Measurements from ENCODE around the gene NENF. TPM values are rescaled to one million over a fixed set of nuclear protein-coding genes. Genes with fewer than 3 reads are reported as not detected.
A peak's percentile ranks its signal among the peaks of the same experiment; 100 is the strongest.
"Not testable (repeated sequence)": the region's sequence is repeated elsewhere in the genome, so short reads cannot be mapped to it uniquely, and the experiment has no call there.

NENF gene
- total RNA-seq, 1 donor from 2014 or later, result 23.3 TPM

- not testable (repeated sequence) for DNase-seq (ENCODE audit: low read depth, low spot score)
Measured at GRCh38 chr1:212480711-212481437, 48.2 kb downstream of the NENF start.

- no peak for DNase-seq (ENCODE audit: low read depth, low spot score)
Measured at GRCh38 chr1:212481438-212481767, 48.7 kb downstream of the NENF start.

- no peak for DNase-seq (ENCODE audit: low read depth, low spot score)
Measured at GRCh38 chr1:212482006-212482636, 49.4 kb downstream of the NENF start.

- no peak for DNase-seq (ENCODE audit: low read depth, low spot score)
Measured at GRCh38 chr1:212482637-212483441, 50.1 kb downstream of the NENF start.

GRCh38 chr1:212484701-212485570 is 52.2 kb downstream of the NENF start:
- no peak for DNase-seq (ENCODE audit: low read depth, low spot score)

GRCh38 chr1:212485571-212485912 is 52.8 kb downstream of the NENF start:
- DNase-seq (ENCODE audit: low read depth, low spot score), result no peak

DNA sequence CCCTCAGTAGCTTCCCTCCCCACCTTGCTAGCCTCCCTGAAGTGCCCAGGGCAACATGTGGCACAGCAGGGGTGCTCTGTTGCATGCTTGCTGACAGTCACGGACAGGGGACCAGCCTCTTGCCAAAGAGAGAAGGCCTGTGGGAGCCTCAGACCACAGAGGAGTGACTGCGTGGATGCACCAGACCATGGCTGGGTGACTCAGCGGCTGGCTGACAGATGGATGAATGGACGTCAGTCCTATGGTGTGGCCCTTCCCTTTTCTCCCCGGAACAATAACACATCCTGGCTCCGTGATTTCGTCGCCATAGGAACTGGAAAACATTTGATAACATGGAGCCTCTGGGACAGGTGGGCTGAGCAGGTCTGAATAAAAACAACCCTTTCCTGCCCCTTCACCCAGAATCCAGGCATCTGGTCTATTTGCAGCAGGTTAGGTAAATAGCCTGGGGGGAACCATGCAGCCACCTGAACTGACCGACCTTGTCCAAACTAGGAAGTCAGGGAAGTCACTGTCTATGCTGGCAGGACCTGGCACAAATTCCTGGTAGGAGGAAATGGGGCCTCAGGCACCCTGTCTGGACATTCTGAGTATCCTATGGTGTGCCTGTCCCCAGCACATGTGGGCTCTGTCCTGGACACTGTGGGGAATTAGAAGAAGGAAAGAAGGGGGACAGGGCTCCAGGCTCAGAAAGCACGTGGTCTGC is 53.3 kb downstream of the NENF start:
- peak; percentile 13 for DNase-seq (ENCODE audit: low read depth, low spot score)

- DNase-seq (ENCODE audit: low read depth, low spot score), result no peak
Measured at GRCh38 chr1:212486619-212486975, 53.9 kb downstream of the NENF start.

DNA sequence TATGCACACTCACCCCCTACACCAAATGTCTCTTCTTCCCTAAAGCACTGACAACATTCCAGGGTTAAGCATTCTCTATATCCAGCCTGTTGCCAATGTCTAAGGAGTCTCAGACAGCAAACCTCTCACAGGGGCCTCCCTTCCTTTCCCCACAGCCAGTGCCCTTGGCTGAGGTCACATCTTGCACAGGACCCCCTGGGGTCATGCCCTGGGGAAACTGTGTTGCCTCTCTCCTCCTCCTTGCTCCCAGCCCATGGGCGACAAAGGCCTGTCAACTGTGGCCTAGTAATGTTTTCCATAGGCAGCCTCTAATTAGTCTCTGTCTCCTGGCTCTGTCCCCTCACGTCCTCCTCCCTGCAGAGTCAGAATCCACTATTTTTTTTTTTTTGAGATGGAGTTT is 54.6 kb downstream of the NENF start:
- DNase-seq (ENCODE audit: low read depth, low spot score), result no peak

DNA sequence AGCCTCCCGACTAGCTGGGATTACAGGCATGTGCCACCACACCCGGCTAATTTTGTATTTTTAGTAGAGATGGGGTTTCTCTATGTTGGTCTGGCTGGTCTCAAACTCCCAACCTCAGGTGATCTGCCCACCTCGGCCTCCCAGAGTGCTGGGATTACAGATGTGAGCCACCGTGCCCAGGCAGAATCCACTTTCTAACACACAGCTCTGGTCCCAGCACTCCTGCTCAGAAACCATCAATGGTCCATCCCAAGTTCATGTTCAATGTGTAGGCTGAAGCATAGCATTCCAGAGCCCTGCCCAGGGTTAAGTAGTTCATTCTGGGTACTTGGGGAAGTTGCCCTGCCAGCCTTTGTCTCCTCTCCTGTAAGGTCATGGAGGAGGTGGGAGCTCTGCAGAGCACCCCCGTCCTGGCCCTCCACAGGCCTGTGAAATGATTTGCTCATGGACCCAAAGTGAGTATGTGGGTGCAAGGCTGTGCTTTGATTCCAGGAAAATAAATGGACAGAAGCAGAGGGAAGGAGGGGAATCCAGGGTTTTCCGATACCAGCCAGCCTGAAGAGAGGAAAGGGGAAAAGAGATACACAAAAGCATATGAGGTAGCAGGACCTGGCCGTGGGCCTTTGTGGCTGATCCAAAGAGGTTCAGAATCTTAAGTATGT is 55.2 kb downstream of the NENF start:
- DNase-seq (ENCODE audit: low read depth, low spot score), result no peak

- DNase-seq (ENCODE audit: low read depth, low spot score), result no peak
Measured at GRCh38 chr1:212488436-212489283, 55.9 kb downstream of the NENF start.

DNA sequence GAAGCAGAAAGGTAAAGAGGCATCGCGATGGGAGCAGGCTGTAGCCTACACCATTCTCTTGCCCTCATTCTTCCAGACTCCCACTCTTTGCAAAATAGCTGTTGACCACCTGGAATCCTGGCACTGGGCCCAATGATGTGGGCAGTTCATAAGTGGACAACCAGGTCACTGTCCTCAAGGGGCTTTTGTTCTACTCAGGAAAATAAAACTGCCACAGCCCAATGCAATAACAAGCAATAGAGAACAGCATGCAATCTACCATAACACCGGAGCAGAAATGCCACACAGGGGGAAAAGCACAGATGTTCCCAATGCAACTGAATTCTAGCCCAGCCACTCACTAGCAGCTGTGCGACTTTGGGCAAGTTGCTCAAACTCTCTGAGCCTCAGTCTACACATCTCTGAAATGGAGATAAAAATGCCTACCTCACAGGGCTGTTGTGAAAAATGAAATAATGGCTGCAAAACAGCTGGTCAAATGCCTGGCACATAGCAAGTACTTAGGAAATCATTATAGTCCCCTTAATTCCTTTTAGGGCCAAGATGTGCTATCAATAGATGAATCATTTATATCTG is 56.7 kb downstream of the NENF start:
- DNase-seq (ENCODE audit: low read depth, low spot score), result no peak

DNA sequence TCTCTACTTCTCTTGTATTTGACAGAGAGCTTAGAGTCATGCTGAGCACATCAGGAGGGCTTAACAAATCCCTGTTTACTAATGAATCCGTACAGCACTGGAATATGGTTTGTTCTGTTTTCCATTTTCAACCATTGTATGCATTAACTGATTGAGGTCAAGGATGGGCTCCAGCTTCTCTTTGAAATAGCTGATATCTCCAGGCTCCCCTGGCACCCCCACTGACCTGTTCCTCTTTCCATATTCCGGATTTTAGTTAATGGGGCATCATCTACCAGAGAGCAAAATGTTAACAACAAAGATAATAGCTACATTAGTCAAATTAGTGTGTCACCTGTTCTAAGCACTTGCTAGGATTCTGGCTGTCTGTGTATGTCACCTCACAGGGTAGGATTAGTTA is 57.6 kb downstream of the NENF start:
- no peak for DNase-seq (ENCODE audit: low read depth, low spot score)

GRCh38 chr1:212491454-212491853 is 58.7 kb downstream of the NENF start:
- no peak for DNase-seq (ENCODE audit: low read depth, low spot score)

Other genes with a start within 250 kb of the NENF start
- 25.1 and 31.3 TPM in 2 replicates for gene PPP2R5A, start 147.5 kb upstream of the NENF start, total RNA-seq
- 18.3 and 24.7 TPM in 2 replicates for gene PACC1, start 18.0 kb upstream of the NENF start, total RNA-seq
- 1.8 and 2.6 TPM in 2 replicates for gene ATF3, start 175.8 kb downstream of the NENF start, total RNA-seq